ENCODE measurements around the gene UVSSA.

DNA sequence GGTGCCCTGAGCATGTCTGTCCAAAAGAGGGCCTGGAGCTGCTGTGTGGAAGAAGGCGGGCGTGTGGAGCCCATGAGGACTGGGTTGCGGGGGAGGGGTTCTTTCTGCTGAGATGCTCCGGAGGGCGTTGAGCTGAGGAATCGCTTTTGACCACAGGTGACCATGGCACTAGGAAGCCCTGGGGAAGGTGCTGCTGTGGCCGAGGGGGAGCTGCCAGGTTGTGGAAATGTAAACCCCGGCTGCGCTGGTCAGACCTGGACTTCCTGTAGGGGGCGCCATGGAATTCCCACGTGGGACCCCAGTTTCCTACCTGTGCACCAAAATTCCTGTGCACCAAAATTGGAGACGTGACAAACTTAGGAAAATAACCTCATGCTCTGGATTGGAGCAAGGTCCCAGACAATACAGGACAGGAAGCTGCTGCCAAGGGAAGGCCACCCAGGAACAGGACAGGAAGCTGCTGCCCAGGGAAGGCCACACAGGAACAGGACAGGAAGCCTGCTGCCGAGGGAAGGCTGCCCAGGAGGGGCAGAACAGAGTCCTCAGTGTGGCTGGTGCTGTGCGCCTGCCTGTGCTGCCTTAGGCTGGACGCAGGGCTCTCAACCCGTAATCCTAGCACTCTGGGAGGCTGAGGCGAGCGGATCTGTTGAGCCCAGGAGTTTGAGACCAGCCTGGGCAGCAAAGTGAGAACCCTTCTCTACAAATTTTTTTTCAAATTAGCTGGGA lies 28.4 kb upstream of the UVSSA start:
- TF ChIP-seq, protein P1, sequence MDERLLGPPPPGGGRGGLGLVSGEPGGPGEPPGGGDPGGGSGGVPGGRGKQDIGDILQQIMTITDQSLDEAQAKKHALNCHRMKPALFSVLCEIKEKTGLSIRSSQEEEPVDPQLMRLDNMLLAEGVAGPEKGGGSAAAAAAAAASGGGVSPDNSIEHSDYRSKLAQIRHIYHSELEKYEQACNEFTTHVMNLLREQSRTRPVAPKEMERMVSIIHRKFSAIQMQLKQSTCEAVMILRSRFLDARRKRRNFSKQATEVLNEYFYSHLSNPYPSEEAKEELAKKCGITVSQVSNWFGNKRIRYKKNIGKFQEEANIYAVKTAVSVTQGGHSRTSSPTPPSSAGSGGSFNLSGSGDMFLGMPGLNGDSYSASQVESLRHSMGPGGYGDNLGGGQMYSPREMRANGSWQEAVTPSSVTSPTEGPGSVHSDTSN (CRISPR knock-in tag; IDR thresholded peaks at IDR 0.05; ENCODE audit: low read depth): no peak
- TF ChIP-seq, protein P1 (tag; conservative IDR thresholded peaks at IDR 0.05; ENCODE audit: low read depth): no peak
- TF ChIP-seq EP300 (IDR thresholded peaks at IDR 0.05; ENCODE audit: low read length): no peak
- no peak for TF ChIP-seq GATAD2A (IDR thresholded peaks at IDR 0.05)
- no peak for TF ChIP-seq FOS (IDR thresholded peaks at IDR 0.05; ENCODE audit: extremely low read depth, insufficient read length)
- TF ChIP-seq MEF2D (tag; conservative IDR thresholded peaks at IDR 0.05; ENCODE audit: low read depth): no peak
- no peak for TF ChIP-seq NBN (IDR thresholded peaks at IDR 0.05; ENCODE audit: low read depth)

Measured in K562 (cell line).